ENCODE measurements around the gene SCN7A. TPM values are rescaled to one million over a fixed set of nuclear protein-coding genes. Genes with fewer than 3 reads are reported as not detected.

The SCN7A gene
- total RNA-seq, 1 donor from 2014 or later: 3.3 TPM

GRCh38 chr2:166373105-166373504 lies 120.9 kb downstream of the SCN7A start:
- no peak for TF ChIP-seq CTCF (IDR thresholded peaks at IDR 0.05; ENCODE audit: unreplicated experiment)
- Mint-ChIP-seq H3K27ac (no peak overlapping the region), H3K36me3 (ENCODE audit: insufficient read depth) (no peaks in the 10 kb centered on the region), H3K4me1 (ENCODE audit: low read depth) (peaks cover 31% of the 10 kb centered on the region), H3K27me3 (peaks cover 15% of the 10 kb centered on the region), H3K9me3 (ENCODE audit: low read depth) (no peaks in the 10 kb centered on the region), H3K4me3 (ENCODE audit: low read depth) (no peak overlapping the region)
- no peak for DNase-seq (ENCODE audit: low spot score, unreplicated experiment)

- no peak for DNase-seq (ENCODE audit: low spot score, unreplicated experiment)
- Mint-ChIP-seq H3K4me3 (ENCODE audit: low read depth) (no peak overlapping the region), H3K27ac (no peak overlapping the region), H3K9me3 (ENCODE audit: low read depth) (no peaks in the 10 kb centered on the region), H3K36me3 (ENCODE audit: insufficient read depth) (no peaks in the 10 kb centered on the region), H3K4me1 (ENCODE audit: low read depth) (peaks cover 31% of the 10 kb centered on the region), H3K27me3 (peaks cover 6% of the 10 kb centered on the region)
- TF ChIP-seq CTCF (IDR thresholded peaks at IDR 0.05; ENCODE audit: unreplicated experiment): no peak
Measured at GRCh38 chr2:166372046-166372445, 122.0 kb downstream of the SCN7A start.

- no peaks in the 10 kb centered on the region for H3K36me3 Mint-ChIP-seq (ENCODE audit: insufficient read depth)
- DNase-seq (ENCODE audit: low spot score, unreplicated experiment): no peak
- TF ChIP-seq CTCF (IDR thresholded peaks at IDR 0.05; ENCODE audit: unreplicated experiment): no peak
- no peaks in the 10 kb centered on the region for H3K9me3 Mint-ChIP-seq (ENCODE audit: low read depth)
- peaks cover 31% of the 10 kb centered on the region for H3K4me1 Mint-ChIP-seq (ENCODE audit: low read depth)
- no peaks in the 10 kb centered on the region for H3K27me3 Mint-ChIP-seq
- H3K27ac Mint-ChIP-seq: no peak overlapping the region
- no peak overlapping the region for H3K4me3 Mint-ChIP-seq (ENCODE audit: low read depth)
Measured at GRCh38 chr2:166365803-166366420, 128.1 kb downstream of the SCN7A start.

GRCh38 chr2:166365239-166365638 lies 128.8 kb downstream of the SCN7A start:
- Mint-ChIP-seq H3K27me3 (no peaks in the 10 kb centered on the region), H3K9me3 (ENCODE audit: low read depth) (no peaks in the 10 kb centered on the region), H3K4me3 (ENCODE audit: low read depth) (no peak overlapping the region), H3K4me1 (ENCODE audit: low read depth) (peaks cover 31% of the 10 kb centered on the region), H3K36me3 (ENCODE audit: insufficient read depth) (no peaks in the 10 kb centered on the region), H3K27ac (no peak overlapping the region)
- no peak for DNase-seq (ENCODE audit: low spot score, unreplicated experiment)
- no peak for TF ChIP-seq CTCF (IDR thresholded peaks at IDR 0.05; ENCODE audit: unreplicated experiment)

- Mint-ChIP-seq H3K4me1 (ENCODE audit: low read depth) (peaks cover 31% of the 10 kb centered on the region), H3K27ac (no peak overlapping the region), H3K27me3 (no peaks in the 10 kb centered on the region), H3K9me3 (ENCODE audit: low read depth) (no peaks in the 10 kb centered on the region), H3K36me3 (ENCODE audit: insufficient read depth) (no peaks in the 10 kb centered on the region), H3K4me3 (ENCODE audit: low read depth) (no peak overlapping the region)
- TF ChIP-seq CTCF (IDR thresholded peaks at IDR 0.05; ENCODE audit: unreplicated experiment): no peak
- DNase-seq (ENCODE audit: low spot score, unreplicated experiment): no peak
Measured at GRCh38 chr2:166364476-166365161, 129.4 kb downstream of the SCN7A start.
